Endodermal cell (in vitro differentiated cells): ENCODE data around the gene MSH6. TPM values are rescaled to one million over a fixed set of nuclear protein-coding genes. Genes with fewer than 3 reads are reported as not detected.

Experiments used
- DNase-seq: peaks from one replicate; pipeline ENCODE4 v3.0.0-alpha.2; 2017
- H3K27ac ChIP-seq: 2 replicates; pipeline ENCODE4 v1.5.1; 2013; ENCODE audit warnings: mild to moderate bottlenecking, low read depth, low read length, moderate library complexity
- H3K27me3 ChIP-seq: 2 replicates; pipeline ENCODE4 v1.6.1; 2013; ENCODE audit warnings: mild to moderate bottlenecking, low read length, moderate library complexity; ENCODE audit not compliant: insufficient read depth, control insufficient read depth, poor library complexity, severe bottlenecking
- H3K36me3 ChIP-seq: 2 replicates; pipeline ENCODE4 v1.7.0; 2013; ENCODE audit warnings: mild to moderate bottlenecking, low read length, moderate library complexity; ENCODE audit not compliant: control insufficient read depth, insufficient read depth
- H3K4me1 ChIP-seq: one replicate; pipeline ENCODE4 v1.7.0; 2013; ENCODE audit warnings: low read length; ENCODE audit not compliant: control insufficient read depth, insufficient read depth
- H3K4me3 ChIP-seq: 2 replicates; pipeline ENCODE4 v1.5.1; 2013; ENCODE audit warnings: mild to moderate bottlenecking, low read length, moderate library complexity
- H3K9ac ChIP-seq: 2 replicates; pipeline ENCODE4 v1.6.1; 2013; ENCODE audit warnings: mild to moderate bottlenecking, low read length, moderate library complexity; ENCODE audit not compliant: poor library complexity, severe bottlenecking; ENCODE audit errors: extremely low read depth
- H3K9me3 ChIP-seq: 2 replicates; pipeline ENCODE4 v1.6.1; 2013; ENCODE audit warnings: mild to moderate bottlenecking, low read length, moderate library complexity; ENCODE audit not compliant: control insufficient read depth
- H3K27ac Mint-ChIP-seq: 2 replicates; pipeline ENCODE4 v1.8.0; 2020; ENCODE audit warnings: mixed read lengths
- H3K27me3 Mint-ChIP-seq: 2 replicates; pipeline ENCODE4 v1.8.0; 2021; ENCODE audit warnings: mild to moderate bottlenecking, mixed read lengths; ENCODE audit not compliant: insufficient read depth
- H3K36me3 Mint-ChIP-seq: 2 replicates; pipeline ENCODE4 v1.8.0; 2020; ENCODE audit warnings: low read depth, mixed read lengths
- H3K4me1 Mint-ChIP-seq: 2 replicates; pipeline ENCODE4 v1.8.0; 2020; ENCODE audit warnings: mixed read lengths
- H3K4me3 Mint-ChIP-seq: 2 replicates; pipeline ENCODE4 v1.8.0; 2020; ENCODE audit warnings: mild to moderate bottlenecking, moderate library complexity, mixed read lengths
- H3K9me3 Mint-ChIP-seq: 2 replicates; pipeline ENCODE4 v1.8.0; 2020; ENCODE audit warnings: mild to moderate bottlenecking, mixed read lengths
- CTCF ChIP-seq: fragments of 200-600 bp; sonication (generic); conservative IDR thresholded peaks from 2 replicates; pipeline ENCODE4 v1.5.0; 2021; ENCODE audit warnings: antibody characterized with exemption, mild to moderate bottlenecking
- WGBS, 2 experiments: methylation state at CpG; one replicate each; pipeline versions ENCODE4 v1.1.5 to v1.1.7; 2013; ENCODE audit warnings: missing lambda C conversion rate in 2 of 2, mixed read lengths in 1 of 2; ENCODE audit not compliant: insufficient coverage in 1 of 2, insufficient read length in 1 of 2; 5-methylcytosine and 5-hydroxymethylcytosine counted together
- total RNA-seq, 2 donors: library from RNA; stranded (reverse); fragmentation: NEBNext Ultra II Directional in 1 of 2; extraction: Animal tissue kit (Norgen Biotek cat#: 25700) in 1 of 2; gene quantifications; 2 replicates in 1 of 2; 3 replicates in 1 of 2; pipeline ENCODE4 v1.2.1, GENCODE V29; 2021

MSH6 gene
- total RNA-seq, 2 donors from 2014 or later = 363 to 368 TPM

- Mint-ChIP-seq H3K4me1 (peaks cover 17% of the 10 kb centered on the region), H3K27me3 (no peaks in the 10 kb centered on the region), H3K36me3 (peaks cover 23% of the 10 kb centered on the region), H3K9me3 (peaks cover 51% of the 10 kb centered on the region), H3K27ac (no peak overlapping the region), H3K4me3 (no peak overlapping the region)
- Histone ChIP-seq H3K27me3 (no peaks in the 10 kb centered on the region), H3K9ac (no peak overlapping the region), H3K36me3 (no peaks in the 10 kb centered on the region), H3K9me3 (peaks cover 62% of the 10 kb centered on the region), H3K27ac (no peak overlapping the region), H3K4me1 (peaks cover 4% of the 10 kb centered on the region), H3K4me3 (peak overlapping the region; percentile 10)
- DNase-seq = no peak
- no peak for TF ChIP-seq CTCF
- WGBS, 2 experiments = 94 to 100% methylated on average over 2 to 4 of the region's 4 CpGs
These were observed 35.1 kb upstream of the MSH6 start for GRCh38 chr2:47747878-47748277.

GRCh38 chr2:47751856-47752414, 31.0 kb upstream of the MSH6 start:
- H3K36me3 ChIP-seq = no peaks in the 10 kb centered on the region
- DNase-seq = no peak
- H3K9ac ChIP-seq = no peak overlapping the region
- TF ChIP-seq CTCF = no peak
- H3K27ac ChIP-seq = no peak overlapping the region
- WGBS, 2 experiments = 93 to 96% methylated on average over 9 to 10 of the region's 10 CpGs
- Mint-ChIP-seq H3K9me3 (peaks cover 38% of the 10 kb centered on the region), H3K4me1 (peaks cover 8% of the 10 kb centered on the region), H3K4me3 (no peak overlapping the region), H3K27ac (peak overlapping the region; percentile 66), H3K36me3 (peaks cover 14% of the 10 kb centered on the region), H3K27me3 (no peaks in the 10 kb centered on the region)
- no peak overlapping the region for H3K4me3 ChIP-seq
- peaks cover 41% of the 10 kb centered on the region for H3K9me3 ChIP-seq
- H3K4me1 ChIP-seq = peaks cover 4% of the 10 kb centered on the region
- H3K27me3 ChIP-seq = no peaks in the 10 kb centered on the region

GRCh38 chr2:47767497-47767844, 15.5 kb upstream of the MSH6 start:
- TF ChIP-seq CTCF = no peak
- H3K27me3 ChIP-seq = no peaks in the 10 kb centered on the region
- no peaks in the 10 kb centered on the region for H3K4me1 ChIP-seq
- DNase-seq = no peak
- H3K4me3 Mint-ChIP-seq = no peak overlapping the region
- H3K36me3 Mint-ChIP-seq = peaks cover 6% of the 10 kb centered on the region
- H3K4me1 Mint-ChIP-seq = peaks cover 26% of the 10 kb centered on the region
- WGBS, 2 experiments = 65 to 73% methylated on average over 3 of the region's 3 CpGs
- H3K9ac ChIP-seq = no peak overlapping the region
- H3K27ac ChIP-seq = no peak overlapping the region
- H3K27me3 Mint-ChIP-seq = no peaks in the 10 kb centered on the region
- H3K27ac Mint-ChIP-seq = no peak overlapping the region
- H3K9me3 Mint-ChIP-seq = peaks cover 16% of the 10 kb centered on the region
- H3K4me3 ChIP-seq = no peak overlapping the region
- no peaks in the 10 kb centered on the region for H3K36me3 ChIP-seq
- peaks cover 12% of the 10 kb centered on the region for H3K9me3 ChIP-seq
